HepG2 (cell line): Measurements from ENCODE around the gene ACAT2. TPM values are rescaled to one million over a fixed set of nuclear protein-coding genes. Genes with fewer than 3 reads are reported as not detected.

Experiments used
- ATAC-seq: fragments of 200-7000 bp; cut with Tn5 transposase; 3 replicates; pipeline ENCODE4 v1.9.1; 2020; ENCODE audit warnings: mild to moderate bottlenecking, moderate library complexity
- BruUV-seq: library from RNA; stranded (reverse); fragments of 400-500 nt; replicated peaks from 2 replicates; lab custom pipeline; 2021; lab: Mats Ljungman, UMichigan
- CTCF ChIA-PET: fragments of 300-600 bp; formaldehyde crosslinking; extraction: SDS; loops from one replicate; lab custom pipeline; 2021; ENCODE audit warnings: low total read pairs, inconsistent platforms, low intra/inter-chr PET ratio; lab: Yijun Ruan, JAX
- POLR2A ChIA-PET: fragments of 350-600 bp; sonication (Branson Sonifier 250); formaldehyde crosslinking; loops from one replicate; lab custom pipeline; 2020; ENCODE audit warnings: antibody characterized with exemption, inconsistent platforms; lab: Yijun Ruan, JAX
- DNase-seq: peaks from one replicate; pipeline ENCODE4 v3.0.0-alpha.2; 2015; ENCODE audit warnings: low spot score
- FAIRE-seq: peaks from 3 replicates; lab custom pipeline; 2011; peaks lifted over from hg19 to GRCh38; lab: Jason Lieb, UNC
- H2AFZ ChIP-seq: one replicate; pipeline ENCODE4 v1.6.1; 2011; ENCODE audit warnings: low read length, inconsistent platforms
- H3K27ac ChIP-seq: fragments of 300-600 bp; 3 replicates; pipeline ENCODE4 v1.8.0; 2011; ENCODE audit warnings: mixed run types, mild to moderate bottlenecking, mixed read lengths, low read length, inconsistent platforms; ENCODE audit not compliant: insufficient read depth; ENCODE audit errors: extremely low read length
- H3K27me3 ChIP-seq, 2 experiments: fragments of 200-600 bp in 1 of 2; 2 replicates in 1 of 2; 3 replicates in 1 of 2; pipeline versions ENCODE4 v1.6.0 to v1.8.0; 2011; ENCODE audit warnings: low read length in 2 of 2, mild to moderate bottlenecking in 2 of 2, moderate library complexity in 2 of 2, inconsistent platforms in 1 of 2; ENCODE audit not compliant: insufficient read depth in 2 of 2, control insufficient read depth in 1 of 2
- H3K36me3 ChIP-seq, 2 experiments: fragments of 200-600 bp in 1 of 2; replicated peaks in 1 of 2; 2 replicates in 1 of 2; 3 replicates in 1 of 2; pipeline versions ENCODE4 v1.5.1 to v1.8.0; 2011; ENCODE audit warnings: low read length in 2 of 2, inconsistent platforms in 1 of 2; ENCODE audit not compliant: insufficient read depth in 2 of 2, control insufficient read depth in 1 of 2
- H3K4me1 ChIP-seq: 2 replicates; pipeline ENCODE4 v1.5.1; 2012; ENCODE audit warnings: low read length, inconsistent platforms; ENCODE audit not compliant: insufficient read depth
- H3K4me2 ChIP-seq: 2 replicates; pipeline ENCODE4 v1.6.0; 2011; ENCODE audit warnings: low read depth, low read length, inconsistent platforms
- H3K4me3 ChIP-seq, 3 experiments: fragments of 200-600 bp in 1 of 3; sonication (generic), shearing (Covaris generic) in 1 of 3; replicated peaks in 1 of 3; 2 replicates each; pipeline ENCODE4 v1.5.1; 2011 to 2016; ENCODE audit warnings: low read length in 3 of 3, inconsistent platforms in 2 of 3, low read depth in 2 of 3, mild to moderate bottlenecking in 2 of 3, control low read depth in 1 of 3, mixed read lengths in 1 of 3; ENCODE audit not compliant: insufficient read depth in 1 of 3
- H3K79me2 ChIP-seq: one replicate; pipeline ENCODE4 v1.6.1; 2011; ENCODE audit warnings: low read length, inconsistent platforms; ENCODE audit not compliant: insufficient read depth
- H3K9ac ChIP-seq: 2 replicates; pipeline ENCODE4 v1.6.0; 2011; ENCODE audit warnings: mild to moderate bottlenecking, low read depth, low read length, inconsistent platforms; ENCODE audit not compliant: insufficient read depth
- H3K9me3 ChIP-seq: 2 replicates; pipeline ENCODE4 v1.5.1; 2012; ENCODE audit warnings: mild to moderate bottlenecking, low read length
- H4K20me1 ChIP-seq: 2 replicates; pipeline ENCODE4 v1.6.0; 2011; ENCODE audit warnings: inconsistent platforms, mild to moderate bottlenecking, low read length, moderate library complexity; ENCODE audit not compliant: insufficient read depth
- ARID2 ChIP-seq: sonication (generic); formaldehyde crosslinking; IDR thresholded peaks from 2 replicates; pipeline ENCODE4 v1.8.1; 2022; ENCODE audit warnings: mild to moderate bottlenecking, missing genetic modification reagents, borderline replicate concordance
- MAFF ChIP-seq: IDR thresholded peaks from 2 replicates; pipeline ENCODE4 v1.6.1; 2011; ENCODE audit warnings: low read depth, low read length, improper control_type of control experiment
- MAFK ChIP-seq, 2 experiments: IDR thresholded peaks in 1 of 2; conservative IDR thresholded peaks in 1 of 2; 2 replicates each; pipeline ENCODE4 v1.6.1; 2011; ENCODE audit warnings: improper control_type of control experiment in 2 of 2, low read length in 2 of 2
- NCOA2 ChIP-seq: sonication (generic); formaldehyde crosslinking; IDR thresholded peaks from 2 replicates; pipeline ENCODE4 v1.8.0; 2022; ENCODE audit warnings: inconsistent platforms
- NFKB2 ChIP-seq: sonication (generic); formaldehyde crosslinking; IDR thresholded peaks from 2 replicates; pipeline ENCODE4 v1.4.0; 2020; ENCODE audit warnings: missing genetic modification reagents, borderline replicate concordance
- RBM22 ChIP-seq: fragments of 200-400 bp; formaldehyde crosslinking; optimal IDR thresholded peaks from 2 replicates; pipeline ENCODE3; 2017; ENCODE audit warnings: mild to moderate bottlenecking, low read length, moderate library complexity
- SAP130 ChIP-seq: IDR thresholded peaks from 2 replicates; pipeline ENCODE4 v1.6.1; 2016; ENCODE audit warnings: low read depth
- STAT6 ChIP-seq: sonication (generic); formaldehyde crosslinking; IDR thresholded peaks from 2 replicates; pipeline ENCODE4 v1.4.0; 2020; ENCODE audit warnings: missing genetic modification reagents, mild to moderate bottlenecking, borderline replicate concordance
- TARDBP ChIP-seq: sonication (generic); formaldehyde crosslinking; IDR thresholded peaks from 2 replicates; pipeline ENCODE4 v1.8.0; 2022; ENCODE audit warnings: mild to moderate bottlenecking, missing genetic modification reagents
- ZMYM2 ChIP-seq: sonication (generic); formaldehyde crosslinking; IDR thresholded peaks from 2 replicates; pipeline ENCODE4 v1.8.0; 2022; ENCODE audit warnings: mild to moderate bottlenecking, missing genetic modification reagents
- ZNF331 ChIP-seq: sonication (generic); formaldehyde crosslinking; IDR thresholded peaks from 2 replicates; pipeline ENCODE4 v1.4.0; 2020; ENCODE audit warnings: missing genetic modification reagents
- ZNF652 ChIP-seq: IDR thresholded peaks from 2 replicates; pipeline ENCODE4 v1.6.1; 2016; ENCODE audit warnings: low read depth, borderline replicate concordance
- ZSCAN9 ChIP-seq: IDR thresholded peaks from 2 replicates; pipeline ENCODE4 v1.6.1; 2016; ENCODE audit warnings: borderline replicate concordance
- WGBS: methylation state at CpG from one replicate; pipeline ENCODE4 v1.1.6; 2017; ENCODE audit warnings: low lambda C conversion rate; 5-methylcytosine and 5-hydroxymethylcytosine counted together
- in situ Hi-C: cut with HindIII; loops from 2 replicates; pipeline ENCODE4 v1.10.0; 2017; ENCODE audit warnings: low pct_unique_long_range_greater_than_20kb; ENCODE audit not compliant: extremely low pct_ligation_motif_present
- intact Hi-C: fragments of 100-400 bp; cut with micrococcal nuclease; formaldehyde crosslinking; loops from one replicate; pipeline ENCODE4 v1.10.0; 2022; ENCODE audit not compliant: unreplicated experiment
- polyA plus RNA-seq, 8 experiments: library from polyadenylated mRNA; depleted of rRNA in 3 of 8; stranded (reverse) in 7 of 8; unstranded in 1 of 8; fragments of >200 nt; fragmentation: Illumina TruSeq in 4 of 8; extraction: Trizol in 4 of 8; gene quantifications; 2 replicates each; pipeline versions ENCODE4 v1.2.1 to v1.2.3, GENCODE V29; 2011 to 2016; ENCODE audit warnings: low read depth in 4 of 8, missing spikeins in 1 of 8, mixed read lengths in 1 of 8; ENCODE audit not compliant: insufficient read depth in 1 of 8
- total RNA-seq, 5 experiments: library from RNA; depleted of rRNA; stranded (reverse); fragments of >200 nt; fragmentation: Illumina TruSeq; extraction: Trizol; gene quantifications; 2 replicates each; pipeline ENCODE4 v1.2.3, GENCODE V29; 2016; ENCODE audit warnings: low read depth in 1 of 5
- TF ChIP-seq, protein P1 (sequence below): sonication (generic); formaldehyde crosslinking; conservative IDR thresholded peaks from 2 replicates; pipeline ENCODE4 v1.4.0; 2020; ENCODE audit warnings: mild to moderate bottlenecking, missing genetic modification reagents, moderate library complexity
- TF ChIP-seq, protein P2 (sequence below): sonication (generic); IDR thresholded peaks from 2 replicates; pipeline ENCODE4 v1.6.1; 2016; ENCODE audit warnings: low read depth, borderline replicate concordance

The ACAT2 gene
- total and polyA plus RNA-seq, 2 of the 13 experiments (the other 11 are each of a cell fraction or from before 2014, with no cell fraction given), result 121 to 534 TPM

- TF ChIP-seq STAT6 (CRISPR knock-in tag) (0 out of 2 replicates have a peak, but pooled peaks have one; percentile 28), NFKB2 (no peak)
These were observed 33.3 kb upstream of the ACAT2 start (continued) for GRCh38 chr6:159728531-159728964.

GRCh38 chr6:159729598-159730331 lies 32.1 kb upstream of the ACAT2 start:
- no peak for ATAC-seq
- in situ Hi-C loops (loop anchor here (5.0 kb wide), 3 partner anchors 33 to 58 kb away; partner anchors contain the start of genes ACAT2, SOD2 and TCP1), intact Hi-C loops (no loop called here)
- DNase-seq, result no peak
- no TSS peak for BruUV-seq
- FAIRE-seq, result no peak
- H3K27ac ChIP-seq, result no peak overlapping the region
- peaks cover 69% of the 10 kb centered on the region for H4K20me1 ChIP-seq
- H3K4me2 ChIP-seq, result peak overlapping the region; percentile 96
- peaks cover 63% of the 10 kb centered on the region for H3K4me1 ChIP-seq
- H3K9ac ChIP-seq, result peak overlapping the region; percentile 99
- peak; percentile 25 to 26; a peak in 1 of 4 replicates for TF ChIP-seq MAFK (conservative IDR thresholded peaks at IDR 0.05 in 1 of 2, IDR thresholded peaks at IDR 0.05 in 1 of 2; ENCODE audit: low read length in 2 of 2)
- TF ChIP-seq ARID2 (CRISPR knock-in tag), result 0 out of 2 replicates have a peak, but pooled peaks have one; percentile 21
- TF ChIP-seq RBM22, result peak; percentile 23
- peak; percentile 16; the same call in 1 of the 2 replicates for TF ChIP-seq SAP130
- TF ChIP-seq, protein P1, sequence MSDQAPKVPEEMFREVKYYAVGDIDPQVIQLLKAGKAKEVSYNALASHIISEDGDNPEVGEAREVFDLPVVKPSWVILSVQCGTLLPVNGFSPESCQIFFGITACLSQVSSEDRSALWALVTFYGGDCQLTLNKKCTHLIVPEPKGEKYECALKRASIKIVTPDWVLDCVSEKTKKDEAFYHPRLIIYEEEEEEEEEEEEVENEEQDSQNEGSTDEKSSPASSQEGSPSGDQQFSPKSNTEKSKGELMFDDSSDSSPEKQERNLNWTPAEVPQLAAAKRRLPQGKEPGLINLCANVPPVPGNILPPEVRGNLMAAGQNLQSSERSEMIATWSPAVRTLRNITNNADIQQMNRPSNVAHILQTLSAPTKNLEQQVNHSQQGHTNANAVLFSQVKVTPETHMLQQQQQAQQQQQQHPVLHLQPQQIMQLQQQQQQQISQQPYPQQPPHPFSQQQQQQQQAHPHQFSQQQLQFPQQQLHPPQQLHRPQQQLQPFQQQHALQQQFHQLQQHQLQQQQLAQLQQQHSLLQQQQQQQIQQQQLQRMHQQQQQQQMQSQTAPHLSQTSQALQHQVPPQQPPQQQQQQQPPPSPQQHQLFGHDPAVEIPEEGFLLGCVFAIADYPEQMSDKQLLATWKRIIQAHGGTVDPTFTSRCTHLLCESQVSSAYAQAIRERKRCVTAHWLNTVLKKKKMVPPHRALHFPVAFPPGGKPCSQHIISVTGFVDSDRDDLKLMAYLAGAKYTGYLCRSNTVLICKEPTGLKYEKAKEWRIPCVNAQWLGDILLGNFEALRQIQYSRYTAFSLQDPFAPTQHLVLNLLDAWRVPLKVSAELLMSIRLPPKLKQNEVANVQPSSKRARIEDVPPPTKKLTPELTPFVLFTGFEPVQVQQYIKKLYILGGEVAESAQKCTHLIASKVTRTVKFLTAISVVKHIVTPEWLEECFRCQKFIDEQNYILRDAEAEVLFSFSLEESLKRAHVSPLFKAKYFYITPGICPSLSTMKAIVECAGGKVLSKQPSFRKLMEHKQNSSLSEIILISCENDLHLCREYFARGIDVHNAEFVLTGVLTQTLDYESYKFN, result no peak
- TF ChIP-seq ZMYM2 (CRISPR knock-in tag), result no peak
- peak; percentile 56; the same call in 1 of the 2 replicates for TF ChIP-seq ZNF652 (CRISPR knock-in tag)
- TF ChIP-seq, protein P2, sequence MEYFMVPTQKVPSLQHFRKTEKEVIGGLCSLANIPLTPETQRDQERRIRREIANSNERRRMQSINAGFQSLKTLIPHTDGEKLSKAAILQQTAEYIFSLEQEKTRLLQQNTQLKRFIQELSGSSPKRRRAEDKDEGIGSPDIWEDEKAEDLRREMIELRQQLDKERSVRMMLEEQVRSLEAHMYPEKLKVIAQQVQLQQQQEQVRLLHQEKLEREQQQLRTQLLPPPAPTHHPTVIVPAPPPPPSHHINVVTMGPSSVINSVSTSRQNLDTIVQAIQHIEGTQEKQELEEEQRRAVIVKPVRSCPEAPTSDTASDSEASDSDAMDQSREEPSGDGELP, result no peak
- TF ChIP-seq ZNF331, result 0 out of 2 replicates have a peak, but pooled peaks have one; percentile 18
- TF ChIP-seq NCOA2, result 0 out of 2 replicates have a peak, but pooled peaks have one; percentile 8
- 0 out of 2 replicates have a peak, but pooled peaks have one; percentile 14 for TF ChIP-seq ZSCAN9
- peak; percentile 25; the same call in 1 of the 2 replicates for TF ChIP-seq MAFF
- TF ChIP-seq TARDBP (CRISPR knock-in tag), result 0 out of 2 replicates have a peak, but pooled peaks have one; percentile 9
- TF ChIP-seq, all 625 proteins: peak for 10
- ChIA-PET POLR2A (interaction anchor here (0.7 to 13.1 kb wide), 5 partner anchors 11 to 77 kb away, joined by 3 to 175 read pairs (median 6); partner anchors contain the start of genes ACAT2, MRPL18 and TCP1), CTCF (no interaction called here)
- Histone ChIP-seq H3K9me3 (no peaks in the 10 kb centered on the region), H3K79me2 (peaks cover 94% of the 10 kb centered on the region), H3K27me3 (no peaks in the 10 kb centered on the region; a peak in 1 of 5 replicates), H2AFZ (no peak overlapping the region), H3K36me3 (peaks cover 0 to 4% of the 10 kb centered on the region in 2 experiments; a peak in 3 of 5 replicates), H3K4me3 (peak overlapping the region; percentile 88 to 99 (median 97); a peak in 5 of 6 replicates)
- 46% methylated on average over 4 of the region's 4 CpGs for WGBS
